ENCODE results near the gene RAD9A. TPM values are rescaled to one million over a fixed set of nuclear protein-coding genes. Genes with fewer than 3 reads are reported as not detected.

RAD9A gene
- total RNA-seq, result 5.0 and 7.3 TPM in 2 replicates

DNA sequence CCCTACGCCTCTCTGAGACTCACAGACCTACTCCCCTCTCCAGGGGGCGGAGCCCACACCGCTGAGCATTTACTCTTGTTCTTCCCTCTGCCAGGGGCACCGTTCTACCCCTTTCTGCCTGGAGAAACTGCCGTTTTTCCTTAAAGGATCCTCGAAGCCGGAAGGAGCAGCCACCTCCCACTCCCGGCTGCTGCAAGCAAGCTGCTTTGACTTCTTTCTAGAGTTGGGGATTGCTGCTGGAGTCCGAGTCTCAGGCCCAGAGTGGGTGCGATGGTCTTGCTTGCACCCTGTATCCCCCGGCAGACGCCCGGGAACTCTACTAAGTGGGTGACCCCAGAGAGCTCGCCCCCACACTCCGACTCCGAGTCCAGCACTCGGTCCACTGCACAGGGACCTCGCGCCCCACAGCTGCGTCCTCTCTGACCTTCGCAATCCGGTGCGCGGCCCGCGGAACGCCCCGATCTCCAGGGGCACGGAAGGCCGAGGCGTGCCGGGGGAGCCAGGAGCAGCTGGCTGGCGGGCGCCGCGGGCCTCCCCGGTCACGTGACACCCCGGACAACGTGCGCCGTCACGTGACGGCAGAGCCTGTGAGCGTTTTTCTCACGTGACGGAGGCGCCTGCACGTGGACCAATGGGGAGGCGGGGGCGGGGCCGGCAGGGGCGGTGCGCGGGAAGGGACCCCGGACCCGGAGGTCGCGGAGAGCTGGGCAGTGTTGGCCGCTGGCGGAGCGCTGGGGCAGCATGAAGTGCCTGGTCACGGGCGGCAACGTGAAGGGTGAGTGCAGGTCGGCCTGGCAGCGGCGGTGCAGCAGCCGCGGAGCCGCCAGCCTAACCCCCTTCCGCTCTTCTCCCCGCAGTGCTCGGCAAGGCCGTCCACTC lies at the start of gene RAD9A:
Gene RAD9A, plus strand, starts transcription at position 683 of the 879 bp plus-strand sequence. Its CDS starts 59 bp downstream, at position 742.

GRCh38 chr11:67353317-67354074 lies 38.3 kb upstream of the RAD9A start, which contains the start of gene POLD4:
TSS of gene POLD4 (minus strand) at chr11:67353546. CDS start at chr11:67353399, 147 bp downstream.

DNA sequence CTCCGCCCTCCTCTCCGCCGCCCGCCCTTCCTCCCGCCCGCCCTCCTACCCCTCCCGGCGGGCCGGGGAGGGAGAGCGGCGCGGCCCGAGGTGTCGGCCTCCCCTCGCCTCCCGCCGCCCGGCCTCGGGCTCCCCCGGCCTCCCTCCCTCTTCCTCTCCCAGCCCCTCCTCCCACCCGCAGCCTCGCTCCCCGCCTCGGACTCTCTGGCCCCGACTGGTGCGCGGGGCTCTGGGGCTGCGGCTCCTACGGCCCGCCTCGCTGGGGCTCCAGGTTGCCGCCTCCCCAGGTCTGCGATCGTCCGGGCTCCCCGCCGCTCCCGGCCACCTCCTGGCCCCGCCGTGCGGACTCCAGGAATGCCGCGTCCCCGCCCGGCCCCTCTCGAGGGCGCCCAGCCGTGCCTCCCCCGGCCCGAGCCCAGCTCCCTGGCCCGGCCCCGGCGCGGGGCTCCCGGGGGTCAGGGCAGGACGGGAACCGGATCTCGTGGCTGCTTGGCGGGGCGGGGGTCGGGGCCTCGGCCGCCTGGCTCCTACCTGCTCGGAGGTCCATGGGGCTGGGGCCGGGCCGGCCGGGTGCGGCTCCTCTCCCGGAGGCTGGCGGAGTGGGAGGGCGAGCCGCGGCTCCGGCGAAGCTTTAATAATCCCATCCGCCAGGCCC lies 18.7 kb upstream of the RAD9A start, which contains the start of gene CLCF1:
Gene CLCF1, minus strand, starts transcription at position 606 of the 655 bp plus-strand sequence. Its CDS starts 59 bp downstream, at position 547.

GRCh38 chr11:67401495-67402191 lies 9.9 kb downstream of the RAD9A start, which contains the start of gene PPP1CA:
TSS of gene PPP1CA (minus strand) at chr11:67401858. CDS start at chr11:67401782, 76 bp downstream.

GRCh38 chr11:67415501-67416304 lies 23.9 kb downstream of the RAD9A start, which contains the start of gene CARNS1:
TSS of gene CARNS1 (plus strand) at chr11:67415678. CDS start at chr11:67416200, 522 bp downstream.

GRCh38 chr11:67428052-67429001 lies 36.5 kb downstream of the RAD9A start, which contains the start of gene RPS6KB2:
TSS of gene RPS6KB2 (plus strand) at chr11:67428494. CDS start at chr11:67428546, 52 bp downstream.

GRCh38 chr11:67437082-67437808 lies 45.5 kb downstream of the RAD9A start, which contains the start of gene PTPRCAP:
TSS of gene PTPRCAP (minus strand) at chr11:67437682. CDS start at chr11:67437619, 63 bp downstream.

Small RNAs within 50 kb of the gene (small RNA-seq; reads per million reads assigned to genes)
- gene RN7SKP239, result not detected
- not detected for gene RNU6-1238P

Other genes starting within 250 kb of the RAD9A start
- 38.4 and 44.3 TPM in 2 replicates for gene GRK2, start 125.5 kb upstream of the RAD9A start, total RNA-seq
- gene ANKRD13D, start 102.7 kb upstream of the RAD9A start, total RNA-seq, result 31.9 and 35.2 TPM in 2 replicates
- gene SSH3, start 88.5 kb upstream of the RAD9A start, total RNA-seq, result 18.3 and 18.8 TPM in 2 replicates
- gene POLD4, start 38.4 kb upstream of the RAD9A start, total RNA-seq, result 38.3 and 58.4 TPM in 2 replicates
- gene CLCF1, start 18.4 kb upstream of the RAD9A start, total RNA-seq, result 12.7 and 13.8 TPM in 2 replicates
- gene PPP1CA, start 9.9 kb downstream of the RAD9A start, total RNA-seq, result 169 and 220 TPM in 2 replicates
- 0.12 TPM in 1 of 2 replicates, not detected in the other for gene TBC1D10C, start 12.1 kb downstream of the RAD9A start, total RNA-seq
- gene CARNS1, start 23.7 kb downstream of the RAD9A start, total RNA-seq, result under 0.01 and 0.16 TPM in 2 replicates
- 44.5 and 48.8 TPM in 2 replicates for gene RPS6KB2, start 36.5 kb downstream of the RAD9A start, total RNA-seq
- gene PTPRCAP, start 45.7 kb downstream of the RAD9A start, total RNA-seq, result 0.32 TPM in 1 of 2 replicates, not detected in the other
- 128 and 136 TPM in 2 replicates for gene CORO1B, start 51.5 kb downstream of the RAD9A start, total RNA-seq
- gene GPR152, start 60.7 kb downstream of the RAD9A start, total RNA-seq, result not detected in 2 replicates
- gene CABP4, start 63.4 kb downstream of the RAD9A start, total RNA-seq, result not detected in 2 replicates
- gene TMEM134, start 77.3 kb downstream of the RAD9A start, total RNA-seq, result 18.8 and 21.7 TPM in 2 replicates
- gene AIP, start 91.0 kb downstream of the RAD9A start, total RNA-seq, result 50.3 and 58.9 TPM in 2 replicates
- gene PITPNM1, start 113.4 kb downstream of the RAD9A start, total RNA-seq, result 30.7 and 31.5 TPM in 2 replicates
- 21.6 and 25.3 TPM in 2 replicates for gene CDK2AP2, start 116.2 kb downstream of the RAD9A start, total RNA-seq
- not detected in 2 replicates for gene CABP2, start 131.5 kb downstream of the RAD9A start, total RNA-seq
- 399 and 414 TPM in 2 replicates for gene GSTP1, start 191.8 kb downstream of the RAD9A start, total RNA-seq
- 137 and 150 TPM in 2 replicates for gene NDUFV1, start 214.9 kb downstream of the RAD9A start, total RNA-seq
- gene NUDT8, start 238.0 kb downstream of the RAD9A start, total RNA-seq, result 5.5 and 7.5 TPM in 2 replicates
- gene TBX10, start 247.8 kb downstream of the RAD9A start, total RNA-seq, result not detected in 2 replicates

Measured in hair follicle dermal papilla cell (primary cell).